ENCODE results near the gene PARD3.

Gene PARD3

GRCh38 chr10:34690383-34691049 is 124.6 kb downstream of the PARD3 start:
- TF ChIP-seq, protein P1, sequence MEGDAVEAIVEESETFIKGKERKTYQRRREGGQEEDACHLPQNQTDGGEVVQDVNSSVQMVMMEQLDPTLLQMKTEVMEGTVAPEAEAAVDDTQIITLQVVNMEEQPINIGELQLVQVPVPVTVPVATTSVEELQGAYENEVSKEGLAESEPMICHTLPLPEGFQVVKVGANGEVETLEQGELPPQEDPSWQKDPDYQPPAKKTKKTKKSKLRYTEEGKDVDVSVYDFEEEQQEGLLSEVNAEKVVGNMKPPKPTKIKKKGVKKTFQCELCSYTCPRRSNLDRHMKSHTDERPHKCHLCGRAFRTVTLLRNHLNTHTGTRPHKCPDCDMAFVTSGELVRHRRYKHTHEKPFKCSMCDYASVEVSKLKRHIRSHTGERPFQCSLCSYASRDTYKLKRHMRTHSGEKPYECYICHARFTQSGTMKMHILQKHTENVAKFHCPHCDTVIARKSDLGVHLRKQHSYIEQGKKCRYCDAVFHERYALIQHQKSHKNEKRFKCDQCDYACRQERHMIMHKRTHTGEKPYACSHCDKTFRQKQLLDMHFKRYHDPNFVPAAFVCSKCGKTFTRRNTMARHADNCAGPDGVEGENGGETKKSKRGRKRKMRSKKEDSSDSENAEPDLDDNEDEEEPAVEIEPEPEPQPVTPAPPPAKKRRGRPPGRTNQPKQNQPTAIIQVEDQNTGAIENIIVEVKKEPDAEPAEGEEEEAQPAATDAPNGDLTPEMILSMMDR (IDR thresholded peaks at IDR 0.05; ENCODE audit: low read depth, low read length), result no peak
- H3K27ac ChIP-seq, result no peak overlapping the region
- no peak overlapping the region for H3K4me3 ChIP-seq (ENCODE audit: low read depth, low read length)
- DNase-seq, result no peak
- no peaks in the 10 kb centered on the region for H3K9me3 ChIP-seq (ENCODE audit: severe bottlenecking)
- H3K27me3 ChIP-seq (ENCODE audit: insufficient read depth, low read depth, severe bottlenecking), result no peaks in the 10 kb centered on the region
- no peaks in the 10 kb centered on the region; the same call in 1 of the 2 replicates for H3K36me3 ChIP-seq

GRCh38 chr10:34689053-34689452 is 126.0 kb downstream of the PARD3 start:
- DNase-seq, result no peak
- Histone ChIP-seq H3K27me3 (ENCODE audit: insufficient read depth, low read depth, severe bottlenecking) (no peaks in the 10 kb centered on the region), H3K9me3 (ENCODE audit: severe bottlenecking) (no peaks in the 10 kb centered on the region), H3K27ac (no peak overlapping the region), H3K4me3 (ENCODE audit: low read depth, low read length) (no peak overlapping the region), H3K36me3 (no peaks in the 10 kb centered on the region; the same call in 1 of the 2 replicates)
- TF ChIP-seq, protein P1 (IDR thresholded peaks at IDR 0.05; ENCODE audit: low read depth, low read length), result no peak

DNA sequence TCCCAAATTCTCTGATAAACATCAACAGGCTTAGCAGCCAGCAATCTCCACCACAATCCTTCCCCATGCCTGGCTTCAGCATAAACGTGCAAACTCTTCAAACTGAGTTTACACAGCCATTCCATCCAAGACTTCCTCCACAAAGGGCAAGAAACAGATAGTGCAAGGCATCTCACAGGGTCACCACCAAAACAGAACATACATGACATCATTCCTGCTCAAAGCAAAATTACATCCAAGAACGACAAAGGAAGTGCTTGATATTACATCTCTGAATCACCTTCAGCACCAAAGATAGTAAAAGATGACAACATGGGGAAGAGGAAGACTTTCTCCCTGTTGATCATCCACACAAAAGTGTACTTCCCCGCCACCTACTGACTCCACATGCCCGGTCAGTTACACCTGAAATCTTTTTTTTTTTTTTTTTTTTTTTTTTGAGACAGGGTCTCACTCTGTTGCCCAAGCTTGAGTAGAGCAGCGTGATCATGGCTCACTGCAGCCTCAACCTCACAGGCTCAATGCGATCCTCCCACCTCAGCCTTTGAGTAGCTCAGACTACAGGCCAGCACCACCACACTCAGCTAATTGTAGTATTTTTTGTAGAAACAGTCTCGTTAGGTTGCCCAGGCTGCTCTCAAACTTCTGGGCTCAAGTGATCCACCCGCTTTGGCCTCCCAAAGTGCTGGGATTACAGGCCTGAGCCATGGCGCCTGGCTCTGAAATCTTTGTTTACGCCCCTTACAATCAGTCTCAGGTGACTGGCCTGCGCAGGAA is 127.5 kb downstream of the PARD3 start:
- Histone ChIP-seq H3K36me3 (no peaks in the 10 kb centered on the region), H3K27ac (no peak overlapping the region)
- TF ChIP-seq, protein P1 (IDR thresholded peaks at IDR 0.05; ENCODE audit: low read depth, low read length), result no peak

DNA sequence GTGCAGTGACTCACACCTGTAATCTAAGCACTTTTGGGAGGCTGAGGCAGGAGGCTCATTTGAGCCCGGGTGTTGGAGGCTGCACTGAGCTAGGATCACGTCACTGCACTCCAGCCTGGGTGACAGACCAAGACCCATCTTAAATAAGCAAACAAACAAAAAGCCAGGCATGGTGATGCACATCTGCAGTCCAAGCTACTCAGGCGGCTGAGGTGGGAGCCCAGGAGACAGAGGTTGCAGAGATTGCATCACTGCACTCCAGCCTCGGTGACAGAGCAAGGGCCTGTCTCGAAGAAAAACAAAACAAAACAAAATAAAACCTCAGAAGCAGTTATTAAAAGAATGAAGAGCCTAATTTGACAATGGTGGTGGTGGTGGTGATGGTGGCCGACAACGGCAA is 132.5 kb downstream of the PARD3 start:
- TF ChIP-seq, protein P1 (IDR thresholded peaks at IDR 0.05; ENCODE audit: low read depth, low read length), result no peak
- H3K27me3 ChIP-seq (ENCODE audit: insufficient read depth, low read depth, severe bottlenecking), result no peaks in the 10 kb centered on the region
- DNase-seq, result no peak

More for the DNA sequence above, 127.5 kb downstream of the PARD3 start:
- Histone ChIP-seq H3K9me3 (ENCODE audit: severe bottlenecking) (no peaks in the 10 kb centered on the region), H3K27me3 (ENCODE audit: insufficient read depth, low read depth, severe bottlenecking) (no peaks in the 10 kb centered on the region), H3K4me3 (ENCODE audit: low read depth, low read length) (no peak overlapping the region)
- no peak for DNase-seq

DNA sequence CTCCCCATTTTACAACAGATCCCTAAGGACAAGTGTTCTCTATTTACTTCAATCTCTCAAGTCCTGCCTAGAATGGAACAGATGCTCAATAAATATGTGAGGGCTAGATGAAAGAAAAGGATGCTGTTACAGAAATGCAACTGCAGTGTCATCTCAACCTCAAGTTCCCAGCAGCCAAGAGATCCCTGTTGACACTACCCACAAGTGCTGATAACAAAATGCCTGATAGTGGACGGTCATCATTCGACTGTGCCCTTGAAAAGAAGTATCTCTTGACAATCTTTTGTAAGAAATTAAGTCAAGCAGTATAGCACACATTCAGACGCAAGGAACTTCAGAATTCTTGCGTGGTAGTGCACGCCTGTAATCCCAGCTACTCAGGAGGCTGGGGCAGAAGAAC is 133.2 kb downstream of the PARD3 start:
- H3K4me3 ChIP-seq (ENCODE audit: low read depth, low read length), result no peak overlapping the region
- H3K9me3 ChIP-seq (ENCODE audit: severe bottlenecking), result no peaks in the 10 kb centered on the region
- no peaks in the 10 kb centered on the region for H3K36me3 ChIP-seq
- DNase-seq, result no peak
- H3K27me3 ChIP-seq (ENCODE audit: insufficient read depth, low read depth, severe bottlenecking), result no peaks in the 10 kb centered on the region
- no peak overlapping the region for H3K27ac ChIP-seq
- TF ChIP-seq, protein P1 (IDR thresholded peaks at IDR 0.05; ENCODE audit: low read depth, low read length), result no peak

More for the DNA sequence above, 132.5 kb downstream of the PARD3 start:
- no peaks in the 10 kb centered on the region for H3K9me3 ChIP-seq (ENCODE audit: severe bottlenecking)
- no peak overlapping the region for H3K27ac ChIP-seq
- no peaks in the 10 kb centered on the region for H3K36me3 ChIP-seq
- H3K4me3 ChIP-seq (ENCODE audit: low read depth, low read length), result no peak overlapping the region

Data from WERI-Rb-1 (cell line).